GM12872 (cell line): ENCODE results near the gene STX2.

ENCODE experiments used
- TF ChIP-seq, protein P1 (sequence below): IDR thresholded peaks from 3 replicates; pipeline ENCODE4 v1.5.1; 2011; ENCODE audit warnings: low read depth, mild to moderate bottlenecking, low read length, moderate library complexity; ENCODE audit not compliant: insufficient read depth

The STX2 gene

DNA sequence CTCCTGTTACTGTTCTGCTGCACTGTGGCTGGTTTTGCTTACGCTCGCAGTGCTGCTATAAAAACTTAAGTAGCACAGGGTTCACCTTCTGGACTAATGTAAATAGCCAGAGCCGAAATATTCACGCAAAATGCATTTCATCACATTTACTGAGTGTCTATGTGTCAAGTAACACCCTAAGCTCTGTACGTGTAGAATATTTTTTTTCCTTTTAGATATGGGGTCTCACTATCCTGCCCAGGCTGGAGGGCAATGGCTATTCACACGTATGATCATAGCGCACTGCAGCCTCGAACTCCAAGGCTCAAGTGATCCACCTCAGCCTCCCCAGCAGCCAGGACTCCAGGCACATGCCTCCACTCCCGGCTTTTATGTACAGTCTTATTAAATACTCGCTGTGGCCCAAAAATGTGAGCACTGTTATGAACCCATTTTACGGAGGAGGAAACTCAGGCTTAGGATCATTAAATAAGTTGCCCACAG is 62.2 kb downstream of the STX2 start:
- TF ChIP-seq, protein P1, sequence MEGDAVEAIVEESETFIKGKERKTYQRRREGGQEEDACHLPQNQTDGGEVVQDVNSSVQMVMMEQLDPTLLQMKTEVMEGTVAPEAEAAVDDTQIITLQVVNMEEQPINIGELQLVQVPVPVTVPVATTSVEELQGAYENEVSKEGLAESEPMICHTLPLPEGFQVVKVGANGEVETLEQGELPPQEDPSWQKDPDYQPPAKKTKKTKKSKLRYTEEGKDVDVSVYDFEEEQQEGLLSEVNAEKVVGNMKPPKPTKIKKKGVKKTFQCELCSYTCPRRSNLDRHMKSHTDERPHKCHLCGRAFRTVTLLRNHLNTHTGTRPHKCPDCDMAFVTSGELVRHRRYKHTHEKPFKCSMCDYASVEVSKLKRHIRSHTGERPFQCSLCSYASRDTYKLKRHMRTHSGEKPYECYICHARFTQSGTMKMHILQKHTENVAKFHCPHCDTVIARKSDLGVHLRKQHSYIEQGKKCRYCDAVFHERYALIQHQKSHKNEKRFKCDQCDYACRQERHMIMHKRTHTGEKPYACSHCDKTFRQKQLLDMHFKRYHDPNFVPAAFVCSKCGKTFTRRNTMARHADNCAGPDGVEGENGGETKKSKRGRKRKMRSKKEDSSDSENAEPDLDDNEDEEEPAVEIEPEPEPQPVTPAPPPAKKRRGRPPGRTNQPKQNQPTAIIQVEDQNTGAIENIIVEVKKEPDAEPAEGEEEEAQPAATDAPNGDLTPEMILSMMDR = no peak

DNA sequence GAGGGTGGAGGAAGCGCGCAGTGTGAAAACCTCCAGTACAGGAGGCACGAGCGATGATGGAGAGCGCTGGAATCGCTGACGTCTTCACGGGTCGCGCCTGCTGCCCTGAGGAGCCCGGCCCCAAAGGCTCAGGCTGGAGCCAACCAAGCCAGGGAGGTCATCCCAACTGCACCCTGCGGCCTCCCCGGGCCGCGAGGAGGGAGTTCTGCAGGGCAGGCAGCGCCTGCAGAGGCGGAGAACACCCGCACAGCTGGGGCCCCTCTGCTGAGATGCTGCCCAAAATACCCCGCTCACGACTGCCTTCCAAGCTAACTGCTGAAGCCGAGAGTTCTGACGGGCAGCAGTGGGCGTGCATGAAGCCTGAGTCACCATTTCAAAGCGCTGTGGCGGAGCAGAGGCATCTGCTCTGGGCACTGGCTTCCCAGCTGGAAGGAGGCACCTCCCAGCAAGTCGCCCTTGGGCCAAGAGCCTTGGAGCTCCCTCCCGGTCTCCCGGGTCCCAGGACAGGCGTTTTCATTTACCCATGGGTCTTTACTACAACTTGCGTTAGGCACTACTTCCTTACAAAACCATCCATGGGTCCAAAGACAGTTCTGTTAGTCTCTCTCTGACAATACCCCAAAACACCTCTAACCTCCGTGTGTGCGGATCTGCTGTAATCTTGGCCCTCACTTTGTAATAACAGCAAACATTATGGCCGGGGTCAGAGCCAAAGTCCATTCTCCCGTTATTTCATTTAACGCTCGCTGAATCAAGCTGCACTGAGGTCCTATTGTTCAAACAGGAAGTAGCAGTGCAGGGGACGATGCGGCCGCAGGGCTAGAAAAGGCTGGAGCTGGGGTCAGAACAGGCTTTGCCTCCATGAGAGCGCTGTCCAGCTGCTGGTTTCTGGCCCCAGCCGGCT is 62.8 kb downstream of the STX2 start:
- TF ChIP-seq, protein P1 = no peak

DNA sequence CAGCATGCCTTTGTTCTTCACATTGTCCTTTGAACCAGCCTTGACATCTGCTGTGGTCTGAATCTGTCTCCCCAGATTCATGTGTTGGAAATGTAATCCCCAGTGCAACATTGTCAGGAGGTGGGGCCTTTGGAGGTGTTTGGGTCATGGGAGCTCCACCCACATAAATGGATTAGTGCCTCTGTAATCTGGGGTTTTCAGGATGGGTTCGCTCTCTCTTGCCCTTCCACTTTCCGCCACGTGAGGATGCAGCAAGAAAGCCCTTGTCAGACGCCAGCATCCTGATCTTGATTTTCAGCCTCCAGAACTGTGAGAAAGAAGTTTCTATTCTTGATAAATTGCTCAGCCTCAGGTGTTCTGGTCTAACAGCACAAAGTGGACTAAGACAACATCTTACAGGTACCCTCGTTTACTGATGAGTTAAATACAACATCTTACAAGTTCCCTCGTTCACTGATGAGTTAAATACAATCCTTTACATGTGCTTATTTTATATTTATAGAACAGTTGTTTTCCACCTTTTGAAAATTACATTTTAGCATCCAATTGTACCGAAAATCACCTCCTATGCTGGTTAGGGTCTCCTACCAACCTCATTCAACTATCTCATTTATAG is 68.5 kb downstream of the STX2 start:
- TF ChIP-seq, protein P1 = 0 out of 3 replicates have a peak, but pooled peaks have one; percentile 16

DNA sequence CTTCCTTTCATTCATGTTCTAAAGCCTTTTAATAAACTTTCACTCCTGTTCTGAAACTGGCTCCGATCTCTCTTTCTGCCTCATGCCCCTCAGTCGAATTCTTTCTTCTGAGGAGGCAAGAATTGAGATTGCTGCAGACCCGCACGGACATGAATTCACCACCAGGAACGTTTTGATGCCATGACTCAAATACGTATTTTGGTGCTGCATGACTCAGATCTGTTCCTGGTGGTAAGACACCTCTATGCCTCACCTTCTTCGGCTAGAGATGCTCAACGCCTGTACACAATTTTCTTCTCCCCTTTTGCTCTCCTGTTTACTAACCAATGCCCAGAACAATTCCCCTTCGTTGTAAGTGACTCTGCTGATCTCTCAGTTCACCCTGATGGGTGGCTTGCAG is 70.9 kb downstream of the STX2 start:
- TF ChIP-seq, protein P1 = no peak

DNA sequence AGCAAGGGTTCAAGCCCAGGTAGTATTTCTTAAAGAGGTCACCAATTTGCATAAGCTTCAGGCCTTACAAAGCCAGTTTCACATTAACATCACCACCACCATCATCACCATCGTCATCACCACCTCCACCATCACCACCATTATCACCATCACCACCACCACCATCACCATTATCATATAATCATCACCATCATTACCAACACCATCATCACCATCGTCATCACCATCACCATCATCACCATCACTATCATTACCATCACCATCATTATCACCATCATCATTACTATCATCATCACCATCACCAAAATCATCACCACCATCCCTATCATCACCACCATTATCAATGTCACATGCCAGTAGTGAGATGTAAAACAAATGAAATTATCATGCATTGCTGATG is 72.6 kb downstream of the STX2 start:
- TF ChIP-seq, protein P1 = no peak

DNA sequence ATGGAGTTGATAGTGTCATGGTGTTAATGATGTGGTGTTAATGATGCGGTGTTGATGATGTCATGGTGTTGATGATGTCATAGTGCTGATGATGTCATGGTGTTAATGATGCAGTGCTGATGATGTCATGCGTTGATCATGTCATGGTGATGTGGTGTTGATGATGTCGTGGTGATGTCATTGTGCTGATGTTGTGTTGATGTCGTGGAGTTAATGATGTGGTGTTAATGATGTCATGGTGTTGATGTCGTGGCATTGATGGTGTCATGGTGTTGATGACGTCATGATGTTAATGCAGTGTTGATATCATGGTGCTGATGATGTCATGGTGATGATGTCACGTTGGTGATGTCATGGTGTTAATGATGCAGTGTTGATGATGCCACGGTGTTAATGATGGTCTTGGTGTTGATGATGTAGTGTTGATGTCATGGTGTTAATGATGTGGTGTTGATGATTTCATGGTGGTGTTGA is 73.8 kb downstream of the STX2 start:
- TF ChIP-seq, protein P1 = no peak

DNA sequence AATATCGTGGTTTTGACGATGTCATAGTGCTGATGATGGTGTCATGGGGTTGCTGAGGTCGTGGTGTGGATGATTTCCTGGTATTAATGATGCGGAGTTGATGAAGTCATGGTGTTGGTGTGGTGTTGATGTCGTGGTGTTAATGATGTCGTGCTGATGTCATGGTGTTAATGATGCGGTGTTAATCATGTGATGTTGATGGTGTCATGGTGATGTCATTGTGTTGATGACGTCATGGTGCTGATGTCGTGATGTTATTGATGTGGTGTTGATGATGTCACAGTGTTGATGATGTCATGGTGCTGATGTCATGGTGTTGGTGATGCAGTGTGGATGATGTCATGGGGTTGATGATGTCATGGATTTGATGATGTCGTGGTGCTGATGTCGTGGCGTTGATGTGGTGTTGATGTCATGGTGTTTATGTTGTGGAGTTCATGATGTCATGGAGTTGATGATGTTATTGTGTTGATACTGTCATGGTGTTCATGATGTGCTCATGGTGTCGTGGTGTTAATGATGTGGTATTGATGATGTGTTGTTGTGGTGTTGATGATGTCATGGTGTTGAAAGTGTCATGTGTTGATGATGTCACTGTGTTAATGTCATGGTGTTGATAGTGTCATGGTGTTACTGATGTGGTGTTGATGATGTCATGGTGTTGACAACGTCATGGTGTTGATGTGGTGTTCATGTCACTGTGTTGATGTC is 74.4 kb downstream of the STX2 start:
- TF ChIP-seq, protein P1 = no peak
